GM21423 (cell line): ENCODE data around the gene STK24.
"Not testable (repeated sequence)": the region's sequence is repeated elsewhere in the genome, so short reads cannot be mapped to it uniquely, and the experiment has no call there.

Experiments
- ATAC-seq: cut with Tn5 transposase; IDR thresholded peaks from one replicate; pipeline ENCODE4 v1.9.1; 2021; ENCODE audit warnings: mild to moderate bottlenecking, moderate library complexity; ENCODE audit not compliant: unreplicated experiment

STK24 gene

DNA sequence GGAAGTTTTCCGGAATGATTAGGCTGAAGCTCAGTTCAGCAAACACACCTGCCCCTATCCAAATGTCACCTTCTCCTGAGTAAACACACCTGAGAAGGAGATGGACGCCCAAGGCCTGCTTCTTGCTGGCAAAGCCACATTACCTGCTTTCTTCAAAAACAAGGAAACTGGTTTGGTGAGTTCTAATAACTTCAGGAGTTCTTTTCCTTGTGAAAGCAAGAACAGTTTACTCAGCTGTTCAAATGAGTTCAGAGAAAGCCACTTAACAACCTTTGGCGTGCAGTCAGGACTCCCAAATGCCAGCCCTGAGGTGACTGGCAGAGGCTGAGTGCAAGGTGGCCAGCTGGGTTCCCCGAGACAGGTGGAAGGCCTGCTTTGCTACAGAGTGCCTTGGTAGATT is 160.5 kb downstream of the STK24 start:
- no peak for ATAC-seq

DNA sequence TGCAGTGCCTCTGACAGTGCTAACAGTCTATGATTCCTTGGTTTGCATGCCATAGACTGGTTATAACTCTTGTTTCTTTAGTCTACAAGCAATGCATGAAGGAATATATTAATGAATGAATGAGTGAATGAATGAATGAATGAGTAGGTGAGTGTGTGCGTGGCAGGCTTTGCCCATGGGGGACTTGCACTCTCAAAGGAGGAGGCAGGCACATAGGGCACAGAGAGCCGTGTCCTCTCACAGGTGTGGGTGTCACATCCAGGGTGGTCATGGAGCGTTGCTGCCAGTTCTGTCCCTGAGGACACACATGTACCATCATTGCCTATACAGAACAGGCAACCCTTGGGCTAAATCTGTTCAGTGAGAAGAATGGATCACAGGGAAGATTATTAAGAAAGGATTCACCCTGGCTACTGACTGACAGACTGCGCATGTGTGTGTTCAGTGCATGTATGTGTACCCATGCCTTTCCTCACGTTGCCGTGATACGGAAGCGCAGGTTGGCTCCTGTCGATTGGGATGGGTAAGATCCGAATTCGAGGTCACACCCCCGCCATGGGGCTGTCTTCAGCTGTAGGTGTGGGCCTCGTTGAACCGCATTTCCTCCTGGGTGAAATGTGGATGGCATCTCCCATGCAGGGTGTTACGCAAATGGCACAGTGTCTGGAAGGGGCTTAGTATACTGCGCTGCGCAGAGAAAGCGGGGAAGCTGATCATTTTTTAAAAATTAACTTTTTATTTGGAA is 161.4 kb downstream of the STK24 start:
- no peak for ATAC-seq

DNA sequence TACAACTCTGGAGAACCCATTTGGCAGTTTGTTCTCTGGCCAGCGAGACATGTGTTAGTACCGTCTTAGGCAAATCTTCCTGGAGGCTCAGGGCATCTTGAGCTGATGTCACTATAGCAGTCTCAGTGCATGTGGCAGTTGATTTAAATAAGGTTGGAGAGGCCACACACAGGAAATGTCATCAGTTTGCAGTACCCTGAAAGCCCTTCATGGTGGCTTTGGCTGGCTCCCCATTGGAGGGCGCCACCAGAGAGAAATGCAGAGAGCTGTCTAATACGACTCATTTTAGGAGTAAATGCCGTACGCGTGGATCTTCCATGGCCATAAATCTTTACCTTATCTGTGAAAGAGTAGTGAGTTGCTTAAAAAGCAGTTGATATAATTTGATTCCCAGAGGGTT is 163.1 kb downstream of the STK24 start:
- no peak for ATAC-seq

DNA sequence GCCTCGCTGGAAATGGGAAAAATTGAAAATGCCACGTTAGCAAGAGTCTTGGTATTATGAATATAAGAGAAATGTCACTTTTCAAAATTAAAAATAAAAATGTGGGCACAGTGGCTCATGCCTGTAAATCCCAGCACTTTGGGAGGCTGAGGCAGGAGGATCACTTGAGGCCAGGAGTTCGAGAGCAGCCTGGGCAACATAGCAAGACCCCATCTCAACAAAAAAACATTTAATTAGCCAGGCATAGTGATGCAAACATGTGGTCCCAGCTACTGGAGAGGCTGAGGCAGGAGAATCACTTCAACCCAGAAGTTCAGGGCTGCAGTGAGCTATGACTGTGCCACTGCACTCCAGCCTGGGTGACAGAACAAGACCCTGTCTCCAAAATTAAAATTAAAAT is 163.6 kb downstream of the STK24 start:
- not testable (repeated sequence) for ATAC-seq

DNA sequence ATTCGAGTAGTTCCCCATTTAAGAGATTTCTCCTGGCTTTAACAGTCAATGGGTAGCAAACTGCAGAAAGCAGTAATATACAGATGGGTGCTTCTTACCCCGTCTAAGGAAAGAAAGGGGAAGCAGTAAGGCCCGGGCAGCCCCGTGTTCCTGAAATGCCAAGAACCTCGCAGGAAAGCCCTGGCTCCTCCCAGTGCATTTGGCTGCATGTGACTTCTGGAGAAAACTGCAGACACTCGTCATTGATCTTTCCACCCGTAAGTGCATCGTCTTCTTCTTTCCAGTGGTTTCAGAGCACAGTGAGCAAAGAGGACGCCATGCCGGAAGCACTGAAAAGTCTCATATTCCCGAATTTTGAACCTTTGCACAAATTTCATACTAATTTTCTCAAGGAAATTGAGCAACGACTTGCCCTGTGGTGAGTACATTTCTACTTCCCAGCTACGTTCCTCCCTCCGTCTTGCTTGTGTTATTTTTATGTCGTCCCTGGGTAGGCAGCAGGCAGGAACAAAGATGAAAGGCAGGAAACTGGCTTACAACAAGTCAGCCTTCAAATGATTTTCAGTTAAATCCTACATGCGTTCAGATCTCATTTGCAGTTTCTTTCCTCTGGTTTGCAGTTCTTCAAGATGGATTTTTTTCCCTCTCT is 165.2 kb downstream of the STK24 start:
- no peak for ATAC-seq

DNA sequence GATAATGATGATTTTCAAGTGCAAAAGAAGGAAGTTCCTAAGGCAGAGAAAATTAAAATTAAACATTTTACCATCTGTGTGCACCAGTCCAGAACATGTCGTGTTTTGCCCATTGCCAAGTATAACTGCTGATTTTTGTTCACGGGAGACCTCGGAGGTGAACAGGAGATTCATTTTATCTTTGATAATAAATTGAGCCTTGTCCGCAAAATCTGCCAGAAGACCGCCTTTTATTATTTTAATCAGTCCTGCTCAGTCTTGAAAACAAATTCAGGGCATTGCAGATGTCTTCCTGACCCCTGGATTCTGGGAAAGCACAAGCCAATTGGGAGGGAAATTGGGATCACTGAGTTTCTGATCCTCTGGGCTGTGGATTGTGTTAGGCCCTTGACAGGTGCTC is 165.9 kb downstream of the STK24 start:
- ATAC-seq, result no peak

DNA sequence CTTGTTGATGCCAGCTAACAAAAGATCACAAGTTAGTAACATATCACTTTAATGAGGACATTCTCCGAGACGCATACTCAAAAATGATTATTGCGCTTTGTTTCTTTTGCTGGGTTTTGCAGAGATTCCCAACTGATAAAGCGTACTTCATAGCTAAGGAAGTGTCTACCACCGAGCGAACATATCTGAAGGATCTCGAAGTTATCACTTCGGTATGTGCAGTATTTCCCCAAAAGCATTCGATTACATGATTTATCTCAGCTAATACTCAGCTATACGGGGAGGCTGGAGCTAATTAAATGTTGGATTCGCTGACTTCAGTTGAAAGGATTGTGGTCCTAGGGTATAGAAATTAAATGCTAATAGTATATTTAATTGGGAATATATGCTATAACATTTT is 166.3 kb downstream of the STK24 start:
- no peak for ATAC-seq

DNA sequence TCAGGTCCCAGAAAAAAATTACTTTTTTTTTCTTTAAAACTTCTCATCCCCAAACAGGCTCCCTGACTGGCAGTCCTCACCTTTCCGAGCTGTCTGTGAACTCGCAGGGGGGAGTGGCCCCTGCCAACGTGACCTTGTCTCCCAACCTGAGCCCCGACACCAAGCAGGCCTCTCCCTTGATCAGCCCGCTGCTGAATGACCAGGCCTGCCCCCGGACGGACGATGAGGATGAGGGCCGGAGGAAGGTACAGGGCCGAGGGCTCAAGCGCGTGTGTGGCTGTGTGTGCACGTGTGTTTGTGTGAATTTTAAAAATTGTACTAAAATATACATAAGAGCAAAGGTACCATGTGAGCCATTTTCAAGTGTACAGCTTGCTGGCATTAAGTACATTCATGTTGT is 167.6 kb downstream of the STK24 start:
- ATAC-seq, result no peak

DNA sequence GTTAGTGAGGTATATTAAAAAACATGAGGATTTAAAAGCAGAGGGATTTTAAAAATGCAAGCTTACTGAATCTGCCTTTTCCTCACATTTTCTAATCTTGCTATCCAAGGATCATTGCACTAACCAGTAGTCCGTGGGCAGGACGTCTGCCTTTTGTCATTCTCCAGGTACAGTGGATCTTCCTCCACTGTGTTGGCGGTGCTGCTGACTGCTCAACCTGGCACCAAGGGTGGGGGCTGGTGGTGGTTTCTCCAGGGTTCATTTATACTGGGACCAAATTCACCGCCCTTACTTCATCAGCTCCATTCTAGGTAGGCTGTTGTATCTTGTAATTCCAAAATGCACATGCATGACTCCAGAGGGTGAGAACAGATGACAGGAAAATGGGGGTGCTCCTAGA is 169.3 kb downstream of the STK24 start:
- ATAC-seq, result no peak

DNA sequence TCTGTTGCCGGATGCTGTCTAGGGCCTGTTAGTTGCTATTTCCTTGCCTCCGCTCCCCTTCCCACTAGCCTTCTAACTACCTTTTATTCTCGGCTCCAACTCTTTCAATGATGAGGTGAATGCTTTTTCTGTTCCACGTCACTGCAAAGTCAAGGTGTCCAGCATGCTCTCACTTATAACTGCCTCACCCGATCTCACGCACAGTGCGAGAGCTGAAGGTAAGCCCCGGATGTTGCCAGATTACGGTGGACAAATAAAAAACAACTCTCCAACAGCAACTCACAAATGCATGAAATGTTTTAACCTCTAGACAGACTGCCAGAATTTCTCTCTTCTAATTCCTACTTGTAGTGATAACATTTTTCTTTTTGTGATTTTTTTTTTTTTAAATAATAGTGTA is 169.9 kb downstream of the STK24 start:
- no peak for ATAC-seq

DNA sequence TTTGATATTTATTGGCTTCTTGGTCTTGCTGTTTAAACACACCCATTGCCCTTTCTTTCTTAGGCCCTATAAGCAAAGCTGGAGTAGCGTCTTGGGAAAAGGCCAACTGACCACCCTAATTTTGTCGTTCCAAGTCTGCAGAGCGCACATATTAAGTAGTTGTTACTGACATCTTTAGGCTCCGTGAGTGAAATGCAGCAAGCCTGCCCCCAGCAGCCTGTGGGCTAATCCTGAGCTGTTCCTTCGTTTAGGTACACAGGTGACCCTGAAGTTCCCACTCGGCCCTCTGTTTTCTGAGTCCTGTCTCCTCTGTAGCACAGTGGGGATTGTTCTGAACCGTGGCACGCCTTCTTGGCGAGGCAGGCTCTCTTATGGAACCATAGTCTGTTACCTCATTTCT is 170.5 kb downstream of the STK24 start:
- ATAC-seq, result no peak

DNA sequence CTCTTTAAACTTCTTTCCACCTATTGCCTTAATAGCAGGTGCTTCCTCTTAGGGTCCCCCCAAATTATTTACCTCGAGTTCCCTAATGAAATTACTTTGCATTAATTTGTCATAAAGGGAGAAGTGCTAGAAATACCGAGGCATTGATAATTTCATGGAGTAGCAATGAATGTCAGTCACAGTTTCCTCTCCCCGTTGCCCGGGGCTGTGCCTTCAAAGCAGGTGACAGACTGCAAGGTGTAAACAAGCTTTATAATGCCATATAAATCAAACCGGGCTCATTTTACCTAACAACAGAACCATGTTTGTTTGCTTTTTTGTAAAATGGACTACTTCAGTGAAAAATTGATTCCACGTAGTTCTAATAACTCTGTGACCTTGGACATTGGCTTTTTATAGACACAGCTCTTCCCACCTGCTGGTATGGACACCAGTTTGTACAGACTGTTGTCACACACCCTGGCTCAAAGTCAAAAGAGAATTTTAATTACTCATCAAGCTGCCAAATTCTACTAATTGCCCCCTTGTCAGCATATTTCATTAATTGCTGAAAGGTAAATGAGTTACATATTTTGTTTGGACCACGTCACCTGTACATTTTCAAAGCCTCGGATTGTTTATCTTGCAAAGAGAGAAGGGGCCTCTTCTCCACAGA is 171.1 kb downstream of the STK24 start:
- ATAC-seq, result no peak

DNA sequence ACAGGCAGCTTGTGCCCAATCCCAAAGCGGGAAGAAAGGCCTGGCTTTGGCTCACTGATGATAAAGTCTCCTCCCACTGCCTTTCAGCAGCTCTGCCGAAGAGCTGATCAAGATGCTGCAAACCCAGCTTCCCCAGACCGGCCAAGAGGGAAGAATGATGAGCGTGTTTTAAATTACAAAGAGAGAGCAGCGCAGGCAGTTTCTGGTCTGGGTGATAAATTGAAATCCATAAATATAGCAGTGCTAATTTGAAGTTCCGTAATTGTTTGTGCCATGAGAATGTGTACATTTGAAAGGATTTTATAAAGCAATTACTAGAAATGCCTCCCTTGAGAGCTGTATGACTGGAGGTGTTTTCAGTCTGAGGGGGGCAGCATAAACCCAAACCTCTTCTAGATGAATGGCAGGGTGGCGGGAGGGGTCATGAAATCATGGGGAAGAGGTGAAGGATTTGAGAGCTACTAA is 171.8 kb downstream of the STK24 start:
- no peak for ATAC-seq

DNA sequence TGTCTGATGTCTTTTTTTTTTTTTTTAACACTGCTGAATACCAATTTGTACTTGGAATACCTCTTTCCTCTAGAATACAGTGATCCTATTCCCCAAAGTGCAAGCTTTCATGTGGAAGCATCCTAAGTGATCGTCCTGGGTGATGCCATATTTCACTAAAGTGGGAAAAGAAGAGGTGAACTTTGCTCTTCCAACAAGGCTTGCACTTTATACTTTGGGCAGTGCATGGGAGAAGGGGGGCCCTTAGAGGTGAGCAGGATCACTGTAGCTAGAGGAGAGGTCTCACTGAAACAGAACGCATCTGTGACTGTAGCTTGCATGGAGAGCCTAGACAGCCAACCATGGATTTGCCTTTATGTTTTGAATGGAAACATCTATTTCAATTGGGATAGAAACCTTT is 173.8 kb downstream of the STK24 start:
- ATAC-seq, result no peak

DNA sequence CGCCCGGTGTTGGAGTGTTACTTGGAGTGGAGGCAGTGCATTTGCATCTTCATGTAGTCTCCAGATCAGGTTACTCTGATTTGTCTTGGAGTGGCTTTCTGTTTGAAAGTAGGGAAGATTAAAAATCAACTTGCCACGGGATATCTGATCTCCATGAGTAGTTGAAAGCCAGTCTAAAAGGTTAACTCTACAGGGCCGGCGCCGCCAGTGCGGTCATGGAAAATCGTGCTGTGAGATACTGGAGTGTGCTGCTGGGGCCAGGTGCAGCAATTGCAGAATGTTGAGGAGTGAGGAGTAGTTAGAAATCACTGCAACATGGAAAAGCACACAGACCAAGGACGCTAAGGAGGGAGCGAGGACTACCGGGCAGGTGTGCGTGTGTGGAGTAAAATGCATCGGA is 175.0 kb downstream of the STK24 start:
- ATAC-seq, result no peak

DNA sequence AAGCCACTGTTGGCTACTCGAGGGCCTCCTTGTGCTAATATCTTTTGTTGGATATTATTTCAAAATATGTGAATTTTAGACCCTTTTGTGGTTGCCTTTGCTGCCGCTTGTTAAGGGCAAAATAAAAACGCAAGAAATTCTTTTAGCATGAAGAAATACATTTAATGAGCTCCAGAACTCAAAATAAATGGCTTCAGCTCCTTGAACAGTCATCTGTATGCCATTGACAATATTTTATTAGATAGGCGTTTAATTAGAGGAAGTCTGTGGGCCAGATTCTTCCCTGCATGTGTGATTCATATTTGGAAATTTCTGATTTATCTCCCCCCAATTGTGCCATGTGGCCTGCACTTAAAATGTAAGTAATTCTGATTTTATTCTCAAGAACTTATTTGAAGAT is 177.2 kb downstream of the STK24 start:
- no peak for ATAC-seq

DNA sequence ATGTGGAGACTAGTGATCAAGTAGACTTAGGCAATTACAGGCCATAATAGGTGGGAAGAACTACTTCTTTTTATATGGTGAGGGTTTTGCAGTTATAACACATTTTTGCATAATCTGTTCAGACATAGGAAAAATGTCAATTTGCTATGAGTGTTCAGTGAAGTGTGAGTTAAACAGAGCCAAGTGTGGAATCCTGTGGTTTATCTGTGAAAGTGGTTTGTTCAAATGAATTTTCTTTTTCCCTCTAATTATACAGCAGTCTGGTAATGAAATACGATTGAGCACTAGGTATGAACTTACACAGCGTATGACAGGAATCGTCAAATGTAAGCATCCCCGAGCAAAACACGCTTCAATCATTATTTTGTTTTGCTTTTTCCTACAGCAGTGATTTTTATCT is 178.3 kb downstream of the STK24 start:
- ATAC-seq, result no peak

DNA sequence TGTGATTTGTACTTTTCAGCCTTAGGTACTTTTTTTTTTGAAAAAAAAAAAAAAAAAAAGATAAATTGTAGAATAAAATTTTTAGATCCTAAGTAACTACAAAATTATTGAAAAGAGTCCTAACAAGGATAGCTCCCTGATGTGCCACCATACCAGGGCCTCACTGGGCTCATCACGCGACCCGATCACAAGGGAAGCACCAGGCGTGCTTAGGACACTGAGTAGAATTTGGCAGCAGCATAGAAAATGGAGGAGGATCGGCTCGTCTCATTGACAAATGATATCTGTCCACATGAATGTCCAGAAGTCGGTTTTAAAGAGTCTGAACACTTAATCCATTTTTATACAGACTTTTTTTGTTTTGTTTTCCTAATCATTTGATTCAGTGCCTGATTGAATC is 179.0 kb downstream of the STK24 start:
- no peak for ATAC-seq

DNA sequence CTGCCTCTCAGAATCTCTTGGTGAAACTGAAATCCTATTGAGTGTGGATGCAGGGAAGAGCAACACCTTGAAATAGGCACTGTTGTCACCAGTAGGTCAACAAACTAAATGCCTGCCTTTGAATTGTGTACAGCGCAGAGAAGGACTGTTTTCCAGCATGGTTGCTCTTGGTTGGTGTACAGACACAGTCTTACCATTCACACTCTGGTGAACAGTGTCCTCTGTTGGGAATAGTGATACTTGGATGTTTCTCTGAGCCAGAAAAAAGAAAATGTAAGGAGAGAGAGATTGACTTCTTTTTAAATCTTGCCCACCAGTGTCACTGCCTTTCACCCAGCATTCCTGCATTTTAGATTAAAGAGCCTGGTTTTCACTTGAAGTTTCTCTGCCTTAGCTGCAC is 179.7 kb downstream of the STK24 start:
- no peak for ATAC-seq

DNA sequence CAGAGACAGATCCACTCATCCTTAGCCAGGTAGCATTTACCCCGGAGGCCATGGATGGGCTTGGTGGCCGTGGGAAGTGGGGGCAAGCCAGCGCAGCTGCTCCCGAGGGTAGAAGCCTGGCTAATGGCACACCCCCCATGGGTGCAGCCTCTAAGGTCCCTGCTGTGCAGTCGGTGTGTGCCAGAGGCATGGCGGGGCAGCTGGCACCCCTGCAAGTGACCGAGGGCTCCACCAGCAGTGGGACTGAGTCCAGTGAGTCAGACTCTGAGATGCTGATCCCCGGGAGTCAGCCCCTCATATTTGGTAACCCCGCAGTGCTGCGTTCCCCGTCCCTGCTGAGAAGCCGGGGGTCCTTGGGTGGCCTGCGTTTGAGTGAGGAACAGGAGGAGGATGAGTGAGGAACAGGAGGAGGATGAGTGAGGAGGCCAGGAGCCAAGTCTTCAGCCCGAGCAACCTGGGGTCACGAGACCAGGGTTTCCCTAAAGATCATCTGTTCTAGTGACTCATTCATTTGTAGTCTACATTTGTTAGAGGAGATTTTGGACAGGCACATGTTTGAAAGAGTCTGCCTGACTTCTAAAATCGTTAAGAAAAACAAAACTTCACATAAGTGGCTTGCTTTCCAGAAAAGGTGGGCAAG is 180.7 kb downstream of the STK24 start:
- no peak for ATAC-seq
